Measurements from ENCODE around the gene TMEM240.
A peak's percentile ranks its signal among the peaks of the same experiment; 100 is the strongest.
"Not testable (repeated sequence)": the region's sequence is repeated elsewhere in the genome, so short reads cannot be mapped to it uniquely, and the experiment has no call there.

TMEM240 gene

GRCh38 chr1:1540090-1540817, at the start of gene TMEM240:
Gene TMEM240, minus strand, starts transcription at chr1:1540624. Its CDS starts 278 bp downstream, at chr1:1540346.
- no peak for DNase-seq

DNA sequence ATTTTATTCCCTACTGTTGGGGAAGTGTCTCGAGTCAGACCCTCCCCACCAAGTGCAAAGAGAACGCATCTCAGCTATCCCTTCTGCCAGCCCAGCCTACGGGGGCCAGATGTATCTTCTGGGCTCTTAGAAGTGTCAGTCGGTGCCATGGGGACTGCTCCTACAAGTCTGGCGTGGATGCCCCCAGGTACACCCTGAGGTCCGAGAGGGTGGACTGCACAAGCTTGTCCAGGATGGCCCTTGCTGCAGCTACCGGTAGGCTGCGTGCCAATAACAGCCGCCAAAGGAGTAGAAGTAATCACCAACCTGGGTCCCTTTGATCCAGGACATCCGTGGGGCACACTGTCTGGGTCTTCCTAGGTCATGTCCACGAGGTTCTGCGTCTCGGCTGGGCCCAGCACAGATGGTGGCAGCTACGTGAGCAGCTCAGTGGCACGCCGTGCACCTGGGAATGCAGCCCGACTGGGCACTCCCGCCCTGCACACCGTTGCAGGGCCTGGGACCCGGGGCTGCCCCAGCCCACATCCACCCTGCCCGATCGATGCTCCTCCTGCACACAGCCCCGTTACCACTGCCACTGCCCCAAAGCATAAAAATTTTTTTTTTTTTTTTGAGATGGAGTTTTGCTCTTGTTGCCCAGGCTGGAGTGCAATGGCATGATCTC, 43.1 kb upstream of the TMEM240 start:
- no peak for DNase-seq

GRCh38 chr1:1582585-1583346, 42.3 kb upstream of the TMEM240 start:
- DNase-seq: no peak

DNA sequence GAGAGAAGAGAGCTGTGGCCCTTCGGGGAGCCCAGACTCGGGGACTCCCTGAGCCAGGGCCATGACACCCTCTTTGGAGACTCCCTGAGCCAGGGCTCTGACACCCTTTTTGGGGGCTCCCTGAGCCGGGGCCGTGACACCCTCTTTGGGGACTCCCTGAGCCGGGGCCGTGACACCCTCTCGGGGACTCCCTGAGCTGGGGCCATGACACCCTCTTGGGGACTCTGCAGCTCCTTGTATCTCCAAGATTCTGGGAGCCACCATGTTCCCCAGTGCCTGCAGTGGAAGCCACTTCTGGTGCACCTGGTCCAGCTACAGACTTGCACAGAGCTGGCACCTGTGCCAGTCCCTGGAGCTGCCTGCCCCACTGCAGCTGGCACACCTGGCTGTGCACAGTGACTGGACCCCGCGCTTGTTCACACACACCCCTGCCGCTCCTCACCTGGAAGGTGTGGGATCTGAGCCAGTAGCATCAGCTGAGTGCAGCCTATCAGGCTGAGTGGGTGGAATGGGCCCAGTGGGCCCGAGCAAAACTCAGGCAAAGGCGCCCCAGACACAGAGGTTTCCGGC, 38.0 kb upstream of the TMEM240 start:
- DNase-seq: no peak

DNA sequence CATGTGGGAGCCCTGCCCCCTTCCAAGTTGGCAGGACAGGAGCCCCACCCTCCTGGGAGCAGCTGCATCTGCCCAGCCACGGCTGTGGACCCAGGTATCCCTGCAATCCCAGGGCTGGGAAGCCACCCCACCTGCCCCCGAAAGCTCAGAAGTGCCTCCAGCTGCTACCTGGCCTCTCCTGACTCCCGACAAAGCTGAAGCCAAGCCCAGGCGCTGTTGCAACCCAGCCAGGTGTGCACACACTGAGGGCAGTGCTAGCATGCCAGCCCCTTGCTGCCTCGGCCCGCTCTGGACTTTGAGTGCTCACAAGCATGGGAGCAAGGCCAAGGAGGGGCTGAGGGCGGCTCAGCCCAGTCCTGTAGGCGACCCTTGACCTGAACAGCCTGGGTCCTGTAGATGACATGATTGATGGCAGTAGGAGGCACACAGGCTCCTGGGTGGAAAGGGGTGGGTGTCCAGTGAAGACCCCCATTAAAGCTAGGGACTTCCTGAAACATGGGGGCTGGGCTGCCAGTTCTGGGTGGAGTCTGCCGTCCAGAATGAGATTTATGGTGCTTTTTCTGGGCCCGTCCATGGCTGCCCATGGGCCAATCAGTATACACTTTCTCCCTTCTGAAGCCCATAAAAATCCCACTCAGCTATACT, 37.1 kb upstream of the TMEM240 start:
- DNase-seq: no peak

DNA sequence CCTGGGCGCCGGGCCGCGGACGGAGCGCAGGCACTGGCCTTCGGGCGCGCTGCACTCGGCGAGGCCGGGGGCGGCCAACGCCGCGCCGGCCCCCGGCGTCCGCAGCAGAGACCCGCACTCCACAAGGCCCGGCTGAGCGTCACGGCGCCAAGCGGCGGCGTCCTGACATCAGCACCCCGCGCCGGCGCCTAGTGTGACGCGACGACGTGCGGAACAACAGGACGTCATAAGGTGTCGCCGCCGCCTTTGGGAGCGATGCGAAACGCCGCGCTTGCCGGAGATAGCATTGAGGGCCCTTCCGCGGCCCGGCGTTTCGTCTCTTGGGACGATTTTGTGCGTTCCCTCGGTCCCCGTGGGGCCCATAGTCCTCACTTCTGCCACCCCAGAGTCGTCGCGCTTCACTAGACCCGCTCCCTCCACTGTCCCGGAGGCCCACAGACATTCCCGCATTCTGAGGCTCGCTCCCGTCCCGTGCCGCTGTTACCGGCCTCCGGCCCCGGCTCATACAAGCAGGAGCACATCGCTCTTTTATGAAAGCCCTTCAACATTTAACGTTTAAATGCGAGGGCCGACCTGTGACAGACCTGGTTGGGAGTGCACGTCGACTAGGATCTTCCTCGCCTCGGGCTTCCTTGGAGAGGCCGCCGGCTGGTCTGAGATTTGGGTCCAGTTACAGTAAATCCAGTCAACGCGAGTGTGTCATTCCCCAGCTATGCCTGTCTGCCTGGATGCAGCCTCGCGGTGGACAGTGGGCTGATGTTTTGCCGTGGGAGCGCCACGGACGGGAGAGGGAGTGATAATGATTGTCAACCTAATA, 34.5 kb upstream of the TMEM240 start, which contains the start of gene SSU72:
Gene SSU72, minus strand, starts transcription at position 143 of the 817 bp plus-strand sequence. CDS start 306 bp downstream, outside the sequence.
- DNase-seq: peak; percentile 70 to 95

DNA sequence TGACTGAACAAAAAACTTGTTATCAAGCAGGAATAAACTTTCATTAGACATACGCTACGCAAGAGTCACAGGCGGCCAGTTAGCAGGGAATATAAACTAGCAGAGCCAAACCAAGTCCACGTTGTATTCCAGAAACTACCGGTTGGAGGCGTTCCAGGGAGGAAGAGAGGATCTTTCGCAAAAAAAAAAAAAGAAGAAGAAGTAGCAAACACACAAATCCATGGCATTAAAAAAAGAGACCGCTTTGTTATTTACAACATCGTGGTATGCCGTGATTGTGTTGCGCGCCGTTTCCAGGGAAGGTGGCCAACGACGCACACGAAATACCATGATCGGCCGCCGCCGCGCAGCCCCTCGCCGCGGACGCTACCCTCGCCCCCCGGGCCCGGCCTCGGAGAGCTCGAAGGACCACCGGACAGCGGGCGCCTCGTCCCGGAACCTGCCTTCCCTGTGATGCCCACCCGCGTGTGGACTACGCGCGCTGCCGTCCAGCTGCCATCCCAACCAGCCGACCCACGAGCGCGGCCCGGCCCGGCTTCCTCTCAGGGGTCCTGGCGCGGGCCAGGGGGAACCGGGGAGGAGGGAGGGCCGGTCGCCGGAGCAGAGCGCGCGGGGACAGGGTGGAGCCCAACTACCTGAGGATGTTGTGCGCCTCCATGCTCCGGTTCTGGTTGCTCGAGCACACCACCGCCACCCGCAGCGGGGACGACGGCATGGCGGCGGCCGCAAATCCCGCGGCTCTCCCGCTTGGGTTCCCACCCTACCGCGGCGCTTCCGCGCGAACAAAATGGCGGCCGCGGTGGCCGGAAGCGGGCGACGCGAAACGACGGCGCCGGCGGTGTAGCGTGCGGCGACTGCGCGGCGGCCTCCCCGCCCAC, 33.7 kb upstream of the TMEM240 start:
- peak; percentile 65 to 95 for DNase-seq

DNA sequence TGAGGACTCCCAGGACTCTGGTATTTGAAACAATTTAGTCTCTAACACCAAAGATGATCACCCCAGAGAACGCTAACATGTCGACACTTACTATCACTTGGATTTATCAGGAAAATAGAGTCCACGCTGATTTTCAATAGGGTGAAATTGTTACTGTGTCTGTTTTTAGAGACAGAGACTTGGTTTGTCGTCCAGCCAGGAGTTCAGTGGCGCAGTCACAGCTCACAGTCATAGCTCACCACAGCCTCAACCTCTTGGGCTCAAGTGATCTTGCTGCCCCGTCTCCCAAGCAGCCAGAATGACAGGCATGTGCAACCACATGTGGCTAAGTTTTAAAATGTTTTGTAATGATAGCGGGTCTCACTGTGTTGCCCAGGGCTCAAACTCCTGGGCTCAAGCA, 28.9 kb upstream of the TMEM240 start:
- no peak for DNase-seq

DNA sequence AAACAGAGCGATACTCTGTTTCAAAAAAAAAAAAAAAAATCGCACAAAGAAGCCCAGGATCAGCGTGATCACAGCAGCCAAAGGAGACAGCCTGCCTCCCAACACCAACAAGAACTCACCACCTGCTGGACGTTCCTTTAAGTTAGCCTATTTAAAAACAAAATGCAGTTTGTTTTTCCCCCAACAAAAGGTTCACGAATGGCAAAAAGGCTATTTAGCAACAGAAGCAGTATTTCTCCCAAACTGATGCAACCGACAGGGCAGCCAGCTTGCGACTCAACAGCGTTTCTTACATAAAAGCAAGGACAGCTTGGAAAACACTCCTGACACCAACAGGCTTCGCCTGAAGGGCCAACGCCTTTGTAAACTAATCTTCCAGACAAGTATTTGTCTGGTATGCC, 27.5 kb upstream of the TMEM240 start:
- DNase-seq: no peak

DNA sequence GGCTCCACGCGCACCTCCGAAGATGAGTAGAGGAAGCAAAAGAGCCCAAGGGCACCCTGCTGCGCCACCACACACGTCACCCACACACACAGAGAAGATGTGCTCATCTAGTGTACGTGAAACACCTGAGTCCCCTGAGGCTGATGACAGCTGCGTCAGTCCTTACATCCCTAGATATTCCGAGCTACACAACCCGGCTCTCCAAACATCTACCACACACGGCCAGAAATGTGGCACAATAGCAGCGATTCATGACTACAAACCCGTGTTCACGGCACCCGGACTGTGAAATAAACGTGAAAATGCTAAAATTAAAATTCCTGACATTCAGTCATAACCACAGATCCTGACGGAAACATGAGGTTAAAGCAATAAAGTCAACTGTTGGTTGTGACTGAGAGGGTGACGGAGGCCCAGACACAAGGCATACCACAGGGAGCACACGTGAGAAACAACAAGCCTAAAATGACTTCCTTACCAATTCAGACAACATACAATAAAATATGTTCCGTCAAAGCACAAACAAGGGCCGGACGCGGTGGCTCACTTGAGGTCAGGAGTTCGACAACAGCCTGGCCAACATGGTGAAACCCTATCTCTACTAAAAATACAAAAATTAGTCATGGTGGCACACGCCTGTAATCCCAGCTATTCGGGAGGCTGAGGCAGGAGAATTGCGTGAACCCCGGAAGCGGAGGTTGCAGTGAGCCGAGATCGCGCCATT, 26.9 kb upstream of the TMEM240 start:
- DNase-seq: no peak

GRCh38 chr1:1565340-1565739, 24.9 kb upstream of the TMEM240 start:
- no peak for DNase-seq

DNA sequence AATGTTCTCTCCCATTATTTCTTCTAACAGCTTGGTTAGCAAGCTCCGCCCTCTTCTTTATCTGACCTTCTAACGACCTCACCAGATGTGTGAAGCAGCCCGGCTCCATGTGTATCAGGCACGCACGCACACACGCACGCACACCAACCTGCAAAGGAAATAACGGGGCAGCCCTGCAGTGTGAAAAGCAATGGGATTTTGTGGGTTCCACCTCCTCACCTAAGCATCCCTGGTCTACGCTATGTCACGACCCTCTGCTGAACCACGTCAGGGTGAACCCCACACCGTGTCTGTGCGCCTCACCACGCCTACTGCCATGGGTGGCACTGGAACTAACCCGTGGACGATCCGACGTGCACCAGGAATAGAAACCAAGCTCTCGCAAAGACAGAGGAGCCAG, 23.8 kb upstream of the TMEM240 start:
- no peak for DNase-seq

GRCh38 chr1:1563688-1564087, 23.3 kb upstream of the TMEM240 start:
- DNase-seq: no peak

DNA sequence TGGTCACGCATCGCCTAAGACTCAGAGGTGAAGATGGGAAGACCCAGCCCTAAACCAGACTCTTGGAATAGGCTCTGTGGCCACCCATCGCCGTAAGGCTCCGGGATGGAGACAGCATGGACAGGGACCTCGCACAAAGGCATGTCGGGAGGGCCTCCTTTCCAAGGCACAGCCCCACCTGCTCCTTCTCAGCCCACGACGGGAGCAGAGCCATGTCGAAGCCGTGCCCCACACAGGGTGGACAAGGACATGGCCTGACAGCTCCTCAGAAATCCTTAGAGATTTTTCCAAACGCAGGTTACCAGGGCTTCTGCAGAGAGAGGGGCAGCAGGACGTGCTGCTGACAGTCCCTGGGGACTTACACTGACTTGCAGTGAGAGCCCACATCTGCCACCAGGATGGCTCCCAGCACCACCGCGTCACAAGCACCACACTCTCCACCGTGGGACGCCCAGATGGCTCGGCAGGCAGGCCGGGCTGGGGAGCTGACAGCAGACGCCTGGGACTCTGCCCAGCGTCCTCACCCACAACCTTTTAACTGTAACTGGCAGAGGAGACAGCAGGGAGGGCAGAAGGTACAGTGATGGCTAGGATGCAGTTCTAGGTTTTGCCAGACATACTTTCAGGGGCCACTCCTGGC, 22.3 kb upstream of the TMEM240 start:
- DNase-seq: no peak

GRCh38 chr1:1561801-1562470, 21.5 kb upstream of the TMEM240 start:
- DNase-seq: no peak

- no peak for DNase-seq
These were observed 19.8 kb upstream of the TMEM240 start for GRCh38 chr1:1560178-1560577.

- no peak for DNase-seq
These were observed 18.6 kb upstream of the TMEM240 start for GRCh38 chr1:1559066-1559465.

DNA sequence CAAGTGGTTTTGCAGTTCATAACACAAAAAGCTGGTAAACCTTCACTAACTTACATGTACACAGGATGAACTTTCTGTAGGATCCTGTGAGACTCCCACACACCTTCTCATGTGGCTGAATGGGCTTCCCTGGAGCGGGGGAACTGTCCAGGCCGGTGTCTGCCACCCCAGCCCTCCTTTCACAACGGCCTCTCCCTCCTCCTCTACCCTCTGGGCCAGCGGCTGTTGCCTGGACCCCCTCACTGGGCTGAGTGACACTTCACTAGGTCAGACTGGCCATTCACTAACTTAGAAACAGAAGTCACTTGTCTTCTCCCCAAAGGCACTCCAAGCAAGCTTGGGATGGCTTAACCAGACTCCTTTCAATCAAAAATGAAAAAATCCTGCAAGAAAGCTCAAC, 18.2 kb upstream of the TMEM240 start:
- no peak for DNase-seq

- DNase-seq: not testable (repeated sequence)
These were observed 17.3 kb upstream of the TMEM240 start for GRCh38 chr1:1557688-1558087.

All from bone marrow (tissue), 2 donors.